UCSD-AML1 (cell line): Measurements from ENCODE around the gene KLHDC9.

Experiments
- DNase-seq: peaks from one replicate; lab custom pipeline; 2025; ENCODE audit not compliant: unreplicated experiment; lab: John Stamatoyannopoulos, UW

KLHDC9 gene

GRCh38 chr1:161074676-161075368, 23.3 kb upstream of the KLHDC9 start:
- DNase-seq, result no peak

- no peak for DNase-seq
Measured at GRCh38 chr1:161076410-161076809, 21.8 kb upstream of the KLHDC9 start.

GRCh38 chr1:161077426-161077825, 20.7 kb upstream of the KLHDC9 start:
- no peak for DNase-seq

GRCh38 chr1:161079436-161080110, 18.6 kb upstream of the KLHDC9 start:
- DNase-seq, result no peak

- DNase-seq, result no peak
Measured at GRCh38 chr1:161080441-161081405, 17.4 kb upstream of the KLHDC9 start.

- DNase-seq, result no peak
Measured at GRCh38 chr1:161081519-161081918, 16.6 kb upstream of the KLHDC9 start.

GRCh38 chr1:161082483-161082882, 15.7 kb upstream of the KLHDC9 start:
- no peak for DNase-seq

GRCh38 chr1:161082996-161083747, 15.0 kb upstream of the KLHDC9 start:
- peak; percentile 47 for DNase-seq

- DNase-seq, result no peak
Measured at GRCh38 chr1:161083748-161084596, 14.2 kb upstream of the KLHDC9 start.

GRCh38 chr1:161084597-161084988, 13.6 kb upstream of the KLHDC9 start:
- DNase-seq, result no peak

- DNase-seq, result no peak
Measured at GRCh38 chr1:161085165-161085564, 13.0 kb upstream of the KLHDC9 start.

- DNase-seq, result no peak
Measured at GRCh38 chr1:161086457-161086856, 11.7 kb upstream of the KLHDC9 start.

GRCh38 chr1:161088587-161089110, 9.5 kb upstream of the KLHDC9 start:
- no peak for DNase-seq

- DNase-seq, result no peak
Measured at GRCh38 chr1:161089251-161089924, 8.8 kb upstream of the KLHDC9 start, which contains the start of gene NECTIN4. TSS of gene NECTIN4 (minus strand) at chr1:161089558. CDS start at chr1:161089296, 262 bp downstream.

GRCh38 chr1:161089938-161090337, 8.2 kb upstream of the KLHDC9 start:
- no peak for DNase-seq

GRCh38 chr1:161090617-161091016, 7.5 kb upstream of the KLHDC9 start:
- no peak for DNase-seq

- no peak for DNase-seq
Measured at GRCh38 chr1:161091093-161091492, 7.1 kb upstream of the KLHDC9 start.

- DNase-seq, result no peak
Measured at GRCh38 chr1:161091796-161092507, 6.2 kb upstream of the KLHDC9 start.
